ENCODE measurements around the gene ADCK2.
"Not testable (repeated sequence)": the region's sequence is repeated elsewhere in the genome, so short reads cannot be mapped to it uniquely, and the experiment has no call there.

The ADCK2 gene

DNA sequence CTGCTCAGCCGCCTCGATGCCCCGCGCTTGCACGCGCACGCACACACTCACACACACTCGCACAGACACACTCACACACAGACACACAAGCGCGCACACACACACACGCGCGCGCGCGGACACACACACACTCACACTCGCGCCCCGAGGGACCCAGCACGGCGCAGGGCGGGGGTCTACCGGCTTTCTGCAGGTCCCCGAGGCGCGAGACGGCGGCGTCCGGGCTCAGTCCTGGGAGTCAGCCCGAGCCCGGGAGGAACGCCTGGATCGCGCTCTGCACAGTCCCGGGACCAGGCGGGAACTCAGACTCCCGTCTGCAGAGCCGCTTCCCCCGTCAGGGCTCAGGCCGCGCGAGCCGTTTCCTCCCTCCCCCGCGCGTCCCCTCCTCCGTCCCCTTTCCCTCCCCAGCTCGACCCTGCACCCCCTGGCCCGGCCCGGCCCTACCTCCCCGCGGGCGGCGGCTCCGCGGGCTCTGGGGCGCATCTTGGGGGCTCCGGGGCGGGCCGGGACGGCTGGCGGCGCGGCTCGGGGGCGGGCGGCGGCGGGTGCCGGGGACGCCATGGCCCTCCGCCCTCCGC is 32.6 kb upstream of the ADCK2 start:
- no peaks in the 10 kb centered on the region for H4K20me1 ChIP-seq (ENCODE audit: insufficient read depth, low read length)
- no peaks in the 10 kb centered on the region for H3K9me3 ChIP-seq (ENCODE audit: insufficient read depth, low read length)
- TF ChIP-seq EZH2phosphoT487 (IDR thresholded peaks at IDR 0.05; ENCODE audit: low read depth): no peak
- TF ChIP-seq, protein P1, sequence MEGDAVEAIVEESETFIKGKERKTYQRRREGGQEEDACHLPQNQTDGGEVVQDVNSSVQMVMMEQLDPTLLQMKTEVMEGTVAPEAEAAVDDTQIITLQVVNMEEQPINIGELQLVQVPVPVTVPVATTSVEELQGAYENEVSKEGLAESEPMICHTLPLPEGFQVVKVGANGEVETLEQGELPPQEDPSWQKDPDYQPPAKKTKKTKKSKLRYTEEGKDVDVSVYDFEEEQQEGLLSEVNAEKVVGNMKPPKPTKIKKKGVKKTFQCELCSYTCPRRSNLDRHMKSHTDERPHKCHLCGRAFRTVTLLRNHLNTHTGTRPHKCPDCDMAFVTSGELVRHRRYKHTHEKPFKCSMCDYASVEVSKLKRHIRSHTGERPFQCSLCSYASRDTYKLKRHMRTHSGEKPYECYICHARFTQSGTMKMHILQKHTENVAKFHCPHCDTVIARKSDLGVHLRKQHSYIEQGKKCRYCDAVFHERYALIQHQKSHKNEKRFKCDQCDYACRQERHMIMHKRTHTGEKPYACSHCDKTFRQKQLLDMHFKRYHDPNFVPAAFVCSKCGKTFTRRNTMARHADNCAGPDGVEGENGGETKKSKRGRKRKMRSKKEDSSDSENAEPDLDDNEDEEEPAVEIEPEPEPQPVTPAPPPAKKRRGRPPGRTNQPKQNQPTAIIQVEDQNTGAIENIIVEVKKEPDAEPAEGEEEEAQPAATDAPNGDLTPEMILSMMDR (IDR thresholded peaks at IDR 0.05; ENCODE audit: low read depth, low read length): no peak
- H3K4me2 ChIP-seq (ENCODE audit: low read length): no peak overlapping the region
- no peaks in the 10 kb centered on the region for H3K79me2 ChIP-seq (ENCODE audit: low read length)
- H3K4me3 ChIP-seq (ENCODE audit: low read length): no peak overlapping the region
- H3K36me3 ChIP-seq (replicated peaks; ENCODE audit: low read depth, low read length): no peaks in the 10 kb centered on the region
- no peak overlapping the region for H3K27ac ChIP-seq (ENCODE audit: low read length)
- no peak overlapping the region for H3K9ac ChIP-seq (ENCODE audit: low read length)
- no peak overlapping the region for H2AFZ ChIP-seq (ENCODE audit: low read depth, low read length)
- peaks cover 10% of the 10 kb centered on the region for H3K27me3 ChIP-seq (ENCODE audit: low read depth, low read length)
- no peaks in the 10 kb centered on the region for H3K4me1 ChIP-seq (ENCODE audit: low read length)

DNA sequence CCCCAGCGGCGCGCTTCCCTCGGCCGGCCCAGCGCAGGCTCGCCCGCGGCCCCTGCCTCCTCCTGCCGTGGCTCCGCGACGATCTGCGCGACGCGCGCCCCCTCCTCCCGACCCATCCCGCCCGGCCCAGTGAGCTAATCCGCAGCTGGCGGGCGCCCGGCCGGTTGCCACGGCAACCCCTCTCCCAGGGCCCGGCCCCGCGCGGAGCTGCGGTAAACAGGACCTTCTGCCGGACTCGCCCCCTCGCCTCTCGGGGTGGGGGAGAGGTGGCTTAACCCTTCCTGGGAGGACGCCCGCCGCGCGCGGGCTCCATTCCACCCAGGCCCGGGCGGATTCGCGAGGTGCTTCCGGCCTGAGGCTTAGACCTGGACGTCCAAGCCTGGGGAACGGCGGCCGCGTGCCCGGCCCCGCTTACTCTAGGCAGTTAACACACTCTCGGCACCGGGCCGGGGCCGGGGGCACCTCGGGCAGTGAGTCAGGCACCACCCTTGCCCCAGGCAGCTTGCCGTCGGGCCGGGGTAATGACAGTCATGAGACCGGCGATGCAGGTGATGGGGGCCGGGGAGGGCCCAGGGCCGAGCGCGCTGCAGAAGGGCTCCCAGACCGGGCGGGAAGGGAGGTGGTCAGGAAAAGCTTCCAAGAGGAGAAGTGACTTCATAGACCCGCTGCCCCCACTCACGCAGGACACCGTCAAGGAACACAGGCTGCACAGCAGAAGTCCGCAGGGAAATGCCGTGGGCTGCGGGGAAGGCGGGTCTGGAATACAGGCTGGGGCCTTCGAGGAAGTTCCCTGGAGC is 31.8 kb upstream of the ADCK2 start, which contains the start of gene DENND2A:
DENND2A (minus strand) TSS at position 87 of the 797 bp plus-strand sequence. CDS start 38,416 bp downstream, outside the sequence.
- no peaks in the 10 kb centered on the region for H3K9me3 ChIP-seq (ENCODE audit: insufficient read depth, low read length)
- no peaks in the 10 kb centered on the region for H4K20me1 ChIP-seq (ENCODE audit: insufficient read depth, low read length)
- H3K36me3 ChIP-seq (replicated peaks; ENCODE audit: low read depth, low read length): no peaks in the 10 kb centered on the region
- no peaks in the 10 kb centered on the region for H3K79me2 ChIP-seq (ENCODE audit: low read length)
- no peak within 1 kb of the TSS for H3K4me3 ChIP-seq (ENCODE audit: low read length)
- no peak for TF ChIP-seq EZH2phosphoT487 (IDR thresholded peaks at IDR 0.05; ENCODE audit: low read depth)
- TF ChIP-seq, protein P1 (IDR thresholded peaks at IDR 0.05; ENCODE audit: low read depth, low read length): no peak
- H3K27me3 ChIP-seq (ENCODE audit: low read depth, low read length): peaks cover 10% of the 10 kb centered on the region
- H3K4me1 ChIP-seq (ENCODE audit: low read length): no peaks in the 10 kb centered on the region
- H3K9ac ChIP-seq (ENCODE audit: low read length): no peak within 1 kb of the TSS
- no peak within 1 kb of the TSS for H3K27ac ChIP-seq (ENCODE audit: low read length)
- no peak within 1 kb of the TSS for H3K4me2 ChIP-seq (ENCODE audit: low read length)
- H2AFZ ChIP-seq (ENCODE audit: low read depth, low read length): no peak within 1 kb of the TSS

DNA sequence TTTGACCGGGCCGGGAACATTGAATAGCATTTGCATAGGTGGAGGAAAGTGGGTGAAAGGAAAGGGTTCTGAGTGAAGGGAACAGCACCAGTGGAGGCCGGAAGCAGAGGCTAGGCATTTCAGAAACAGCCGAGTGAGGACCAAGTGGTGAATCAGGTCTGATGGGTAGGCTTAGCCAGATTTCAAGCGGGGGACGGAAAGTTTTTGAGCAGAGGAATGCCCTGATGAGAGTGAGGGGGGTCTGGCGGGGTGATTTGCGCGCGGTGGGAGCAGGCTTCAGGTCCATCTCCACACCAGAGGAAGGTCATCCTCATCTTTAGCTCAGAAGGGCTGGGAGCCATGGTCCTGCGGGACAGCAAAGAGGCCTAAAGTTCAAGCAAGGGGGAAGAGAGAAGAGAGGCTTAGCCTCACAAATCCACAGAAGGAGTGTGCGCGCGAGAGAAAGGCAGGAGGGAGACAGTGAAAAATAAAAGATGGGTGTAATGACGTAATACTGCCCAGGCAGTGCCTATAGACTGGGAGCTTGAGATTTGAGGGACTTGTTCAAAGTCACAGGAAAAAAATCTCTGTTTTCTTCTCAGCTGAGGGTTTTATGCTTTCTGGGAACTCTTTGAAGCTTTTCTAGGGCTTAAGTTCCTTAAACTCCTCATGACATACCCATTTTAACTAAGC is 31.1 kb upstream of the ADCK2 start:
- Histone ChIP-seq H3K27me3 (ENCODE audit: low read depth, low read length) (peaks cover 10% of the 10 kb centered on the region), H4K20me1 (ENCODE audit: insufficient read depth, low read length) (no peaks in the 10 kb centered on the region), H3K9me3 (ENCODE audit: insufficient read depth, low read length) (no peaks in the 10 kb centered on the region), H3K4me3 (ENCODE audit: low read length) (no peak overlapping the region), H3K4me1 (ENCODE audit: low read length) (no peaks in the 10 kb centered on the region), H3K9ac (ENCODE audit: low read length) (no peak overlapping the region), H3K36me3 (replicated peaks; ENCODE audit: low read depth, low read length) (no peaks in the 10 kb centered on the region), H3K79me2 (ENCODE audit: low read length) (no peaks in the 10 kb centered on the region), H3K27ac (ENCODE audit: low read length) (no peak overlapping the region), H2AFZ (ENCODE audit: low read depth, low read length) (no peak overlapping the region), H3K4me2 (ENCODE audit: low read length) (no peak overlapping the region)
- TF ChIP-seq, protein P1 (IDR thresholded peaks at IDR 0.05; ENCODE audit: low read depth, low read length): no peak
- no peak for TF ChIP-seq EZH2phosphoT487 (IDR thresholded peaks at IDR 0.05; ENCODE audit: low read depth)

DNA sequence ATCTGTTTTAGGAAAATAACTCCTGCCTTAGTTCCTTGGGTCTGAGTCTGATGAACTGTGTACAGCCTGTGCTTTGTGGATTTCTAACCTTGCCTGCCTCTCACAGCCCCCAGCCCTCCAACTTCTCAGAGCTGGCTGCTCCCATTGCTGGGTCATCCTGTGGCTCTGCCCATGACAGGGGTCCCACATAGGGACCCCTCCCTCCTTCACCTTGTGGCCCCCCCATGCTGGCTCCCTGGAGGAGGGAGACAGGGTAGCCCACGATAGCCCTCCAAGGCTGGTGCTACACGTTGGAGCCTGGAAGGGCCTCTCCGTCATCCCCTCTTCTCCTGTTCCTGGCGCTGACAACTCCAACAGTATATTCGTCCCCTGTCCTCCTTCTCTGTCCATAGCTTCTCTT is 29.3 kb upstream of the ADCK2 start:
- TF ChIP-seq, protein P1 (IDR thresholded peaks at IDR 0.05; ENCODE audit: low read depth, low read length): no peak
- no peak for TF ChIP-seq EZH2phosphoT487 (IDR thresholded peaks at IDR 0.05; ENCODE audit: low read depth)
- H3K4me1 ChIP-seq (ENCODE audit: low read length): no peaks in the 10 kb centered on the region
- no peak overlapping the region for H2AFZ ChIP-seq (ENCODE audit: low read depth, low read length)
- H3K9ac ChIP-seq (ENCODE audit: low read length): no peak overlapping the region
- no peaks in the 10 kb centered on the region; the same call in 1 of the 2 replicates for H3K27me3 ChIP-seq (ENCODE audit: low read depth, low read length)
- H3K4me2 ChIP-seq (ENCODE audit: low read length): no peak overlapping the region
- H4K20me1 ChIP-seq (ENCODE audit: insufficient read depth, low read length): no peaks in the 10 kb centered on the region
- H3K36me3 ChIP-seq (replicated peaks; ENCODE audit: low read depth, low read length): no peaks in the 10 kb centered on the region
- no peak overlapping the region for H3K4me3 ChIP-seq (ENCODE audit: low read length)
- no peak overlapping the region for H3K27ac ChIP-seq (ENCODE audit: low read length)
- H3K9me3 ChIP-seq (ENCODE audit: insufficient read depth, low read length): no peaks in the 10 kb centered on the region
- H3K79me2 ChIP-seq (ENCODE audit: low read length): no peaks in the 10 kb centered on the region

DNA sequence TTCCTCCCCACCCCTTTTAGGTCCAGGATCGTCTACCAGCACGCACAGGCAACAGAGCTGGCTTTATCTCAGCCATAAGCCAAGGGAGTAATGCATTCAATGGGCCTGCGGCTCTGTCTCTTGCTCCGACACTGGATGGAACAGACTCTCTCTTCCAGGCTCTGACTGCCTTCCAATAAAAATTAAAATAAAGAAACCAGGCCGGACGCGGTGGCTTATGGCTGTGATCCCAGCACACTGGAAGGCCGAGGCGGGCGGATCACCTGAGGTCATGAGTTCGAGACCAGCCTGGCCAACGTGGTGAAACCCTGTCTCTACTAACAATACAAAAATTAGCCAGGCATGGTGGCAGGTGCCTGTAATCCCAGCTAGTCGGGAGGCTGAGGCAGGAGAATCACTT is 28.0 kb upstream of the ADCK2 start:
- H3K4me2 ChIP-seq (ENCODE audit: low read length); H3K79me2 ChIP-seq (ENCODE audit: low read length); H2AFZ ChIP-seq (ENCODE audit: low read depth, low read length); H3K36me3 ChIP-seq (replicated peaks; ENCODE audit: low read depth, low read length); H3K4me1 ChIP-seq (ENCODE audit: low read length); H3K9ac ChIP-seq (ENCODE audit: low read length); H3K9me3 ChIP-seq (ENCODE audit: insufficient read depth, low read length); H3K27ac ChIP-seq (ENCODE audit: low read length); H3K4me3 ChIP-seq (ENCODE audit: low read length); H3K27me3 ChIP-seq (ENCODE audit: low read depth, low read length); H4K20me1 ChIP-seq (ENCODE audit: insufficient read depth, low read length): not testable (repeated sequence)

All from OCI-LY3 (cell line).